GM04504 (cell line): ENCODE measurements around the gene SERINC2.
A peak's percentile ranks its signal among the peaks of the same experiment; 100 is the strongest.
"Not testable (repeated sequence)": the region's sequence is repeated elsewhere in the genome, so short reads cannot be mapped to it uniquely, and the experiment has no call there.

ENCODE experiments used
- DNase-seq: peaks from one replicate; pipeline ENCODE4 v3.0.0-alpha.2; 2012; ENCODE audit warnings: low read depth

SERINC2 gene

DNA sequence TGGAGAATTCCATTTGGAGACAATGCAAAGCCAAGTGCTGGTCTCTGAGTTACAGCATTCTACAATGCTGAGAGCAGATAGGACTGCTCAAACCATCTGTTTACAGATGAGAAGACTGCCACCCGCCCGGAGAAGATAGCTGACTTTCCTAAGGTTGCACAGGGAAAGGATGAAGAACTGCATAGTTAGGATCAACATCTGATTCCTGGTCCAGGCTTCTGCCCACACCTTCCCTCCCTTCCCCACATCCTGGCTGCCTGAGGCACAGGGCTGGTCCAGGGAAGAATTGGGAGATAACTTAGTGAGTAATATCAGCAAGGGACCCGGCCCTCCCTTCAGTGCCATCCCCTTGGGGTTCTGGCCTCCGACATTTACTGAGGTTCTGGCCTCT, 2.0 kb downstream of the SERINC2 start:
- no peak for DNase-seq

DNA sequence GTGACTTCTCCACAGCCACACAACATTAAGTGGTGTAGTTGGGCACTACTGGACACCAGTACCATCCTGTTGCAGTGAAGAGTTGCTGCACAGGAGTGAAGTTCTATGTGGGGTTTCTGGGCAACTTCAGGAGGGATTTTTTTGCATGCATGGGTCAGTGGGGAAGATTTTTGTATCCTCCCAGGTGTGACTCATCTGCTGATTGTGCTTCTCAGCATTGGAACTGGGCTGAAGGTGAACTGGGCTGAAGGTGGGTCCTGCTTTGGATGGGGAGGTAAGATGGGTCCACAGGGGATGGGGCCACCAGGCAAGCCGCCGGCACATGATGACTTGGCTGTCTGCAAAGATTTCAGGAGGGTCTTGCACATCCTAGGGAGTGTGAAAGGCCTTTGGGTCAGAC, 2.6 kb downstream of the SERINC2 start:
- DNase-seq, result no peak

DNA sequence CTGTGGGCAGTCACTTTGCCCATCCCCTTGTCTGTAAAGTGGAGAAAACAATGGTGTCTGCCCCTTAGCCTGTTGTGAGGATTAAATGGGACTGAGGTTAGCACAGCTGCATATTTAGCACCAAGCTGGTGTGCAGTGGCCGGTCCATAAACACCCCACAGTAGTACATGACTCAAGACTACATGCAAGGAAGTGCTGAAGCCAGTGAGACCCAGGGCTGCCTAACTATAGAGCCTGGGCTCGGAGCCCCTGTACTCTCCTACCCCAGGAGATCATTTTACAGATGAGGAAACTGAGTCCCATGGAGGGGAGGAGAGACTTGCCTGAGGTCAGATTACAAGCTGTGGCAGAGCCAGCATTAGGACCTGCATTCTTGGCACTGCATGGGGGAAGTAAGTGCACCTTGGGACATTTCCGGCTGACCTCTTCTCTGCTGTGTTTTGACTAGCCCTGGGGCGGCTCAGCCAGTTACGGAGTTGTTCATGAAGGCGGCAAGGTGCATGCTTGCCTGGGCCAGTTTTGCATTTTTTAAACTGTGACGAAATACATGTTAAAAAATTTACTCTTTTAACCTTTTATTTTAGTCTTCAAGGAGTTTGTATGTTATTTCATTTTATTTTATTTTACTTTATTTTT, 3.2 kb downstream of the SERINC2 start:
- no peak for DNase-seq

DNA sequence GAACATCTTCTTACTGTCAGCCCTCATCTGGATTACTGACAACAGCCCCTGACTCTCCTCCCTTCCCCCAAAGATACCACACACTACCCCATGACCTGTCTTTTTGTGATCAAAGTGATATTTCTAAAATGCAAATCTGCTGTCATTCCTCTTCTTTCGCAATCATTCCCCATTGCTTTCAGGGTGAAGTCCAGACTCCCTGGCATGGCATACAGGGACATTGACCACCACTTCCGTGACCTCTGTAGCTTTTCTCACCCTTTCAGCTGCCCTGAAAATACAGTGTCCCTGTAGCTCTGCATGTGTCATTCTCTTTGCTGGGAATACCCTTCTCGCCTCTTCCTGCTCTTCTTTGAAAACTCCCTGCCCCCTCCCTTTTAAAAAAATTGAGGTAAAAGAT, 4.1 kb downstream of the SERINC2 start:
- DNase-seq, result no peak

DNA sequence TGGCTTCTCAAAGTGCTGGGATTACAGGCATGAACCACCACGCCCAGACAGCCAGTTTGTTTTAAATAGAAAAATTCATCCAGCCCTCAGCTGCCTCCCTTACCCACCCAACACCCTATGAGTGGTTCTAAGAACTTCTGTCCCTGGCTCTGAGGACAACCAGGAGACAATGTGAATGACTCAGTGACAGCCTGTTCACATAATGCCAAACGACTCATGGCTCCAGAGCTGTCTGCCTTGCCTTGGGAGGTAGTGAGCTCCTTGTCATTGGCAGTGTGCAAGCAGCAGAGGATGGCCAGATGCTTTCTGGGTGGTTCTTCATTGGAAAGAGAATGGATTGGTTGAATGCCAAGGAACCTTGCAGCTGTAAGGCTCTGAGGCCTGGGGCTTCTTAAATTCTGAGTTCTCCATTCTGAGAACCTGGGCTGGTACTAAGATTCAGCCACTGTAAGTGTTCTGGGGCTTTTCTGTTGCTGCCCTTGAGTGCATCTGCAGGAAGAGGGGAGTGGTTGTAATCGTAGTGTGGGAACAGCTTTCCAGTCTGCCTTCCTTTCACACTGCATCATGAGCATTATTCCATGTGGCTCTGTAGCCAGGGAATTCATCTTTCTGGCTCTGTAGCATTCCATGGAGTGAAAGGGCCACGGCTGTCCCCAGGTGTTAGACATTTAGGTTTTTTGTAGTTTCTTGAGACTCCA, 5.8 kb downstream of the SERINC2 start:
- no peak for DNase-seq

DNA sequence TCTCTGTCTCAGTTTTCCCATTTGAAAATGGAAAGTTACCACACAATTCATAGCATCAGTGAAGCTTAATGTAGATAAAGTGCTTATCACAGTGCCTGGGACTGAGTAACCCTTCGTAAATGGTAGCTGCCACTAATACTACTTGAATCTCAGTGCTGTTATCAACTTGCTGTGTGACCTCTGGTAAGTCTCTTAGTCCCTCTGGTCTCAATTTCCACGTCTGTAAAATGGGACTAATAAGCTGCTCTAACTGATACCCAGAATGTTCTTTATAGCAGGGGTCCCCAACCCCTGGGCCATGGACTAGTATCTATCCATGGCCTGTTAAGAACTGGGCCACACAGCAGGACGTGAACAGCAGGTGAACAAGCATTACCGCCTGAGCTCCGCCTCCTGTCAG, 7.7 kb downstream of the SERINC2 start:
- DNase-seq, result no peak

DNA sequence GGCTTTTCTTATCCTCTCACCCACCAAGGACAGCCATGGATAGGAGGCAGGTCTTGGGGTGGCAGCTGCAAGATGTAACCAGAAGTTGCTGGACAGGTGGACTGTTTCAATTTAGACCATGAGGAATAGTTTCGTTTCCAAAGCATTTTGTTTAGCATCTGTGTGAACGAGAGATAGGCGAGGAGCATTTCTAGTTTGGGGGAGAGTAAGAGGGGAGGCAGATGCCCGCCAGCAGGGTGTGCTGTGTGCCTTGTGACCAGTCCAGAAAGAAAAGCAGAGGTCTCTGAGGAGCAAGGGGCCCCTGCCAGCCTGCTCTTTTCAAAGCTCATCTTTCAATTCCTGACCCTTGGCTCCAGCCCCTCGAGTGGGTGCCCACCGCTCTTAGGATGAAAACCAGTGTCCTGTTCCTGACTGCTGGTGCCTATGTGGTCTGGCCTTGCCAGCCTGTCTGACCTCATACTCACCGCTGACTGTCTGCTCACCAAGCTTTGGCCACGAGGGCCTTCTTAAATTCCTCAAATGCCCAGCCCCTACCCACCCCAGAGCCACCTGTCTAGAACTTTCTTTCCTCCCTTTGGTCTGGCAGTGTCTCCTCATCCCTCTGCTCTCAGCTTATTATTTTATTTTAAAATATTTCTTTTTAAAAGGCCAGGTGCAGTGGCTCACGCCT, 8.5 kb downstream of the SERINC2 start:
- no peak for DNase-seq

DNA sequence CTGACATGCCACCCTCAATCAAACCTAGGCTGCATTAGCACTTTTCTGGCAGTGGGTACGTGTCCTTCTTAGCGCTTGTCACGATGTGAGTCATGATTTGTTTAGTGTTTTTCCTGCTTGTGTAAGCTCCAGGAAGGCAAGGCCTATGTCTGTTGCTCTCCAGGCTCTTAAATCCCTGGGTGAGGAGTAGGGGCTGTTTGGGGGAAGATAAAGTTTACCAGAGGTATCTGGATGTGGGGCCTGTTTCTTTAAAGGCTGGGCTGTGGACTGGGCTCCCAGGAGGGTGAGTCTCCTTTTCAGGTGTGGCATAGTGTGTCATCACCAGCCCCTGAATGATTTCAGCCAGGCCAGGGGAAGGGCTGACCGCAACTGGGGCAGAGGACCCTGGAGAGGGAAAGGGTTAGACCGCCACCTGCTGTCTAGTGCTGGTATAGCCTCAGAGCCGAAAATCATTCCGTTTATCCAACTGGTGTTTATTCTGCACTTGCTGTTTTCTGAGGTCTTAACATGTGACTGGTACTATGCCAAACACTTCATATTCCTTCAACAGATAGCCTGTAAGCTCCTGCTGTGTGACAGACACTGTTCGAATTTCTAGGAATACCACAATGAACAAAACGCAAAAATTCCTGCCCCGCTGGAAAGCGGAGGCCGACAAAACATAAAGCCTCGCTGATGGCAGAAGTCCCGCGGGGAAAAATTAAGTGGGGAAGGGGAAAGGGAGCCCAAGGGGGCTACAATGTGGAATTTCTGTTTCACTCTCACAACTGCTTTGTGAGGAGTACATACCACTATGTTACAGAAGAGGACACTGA, 9.7 kb downstream of the SERINC2 start:
- peak; percentile 66 for DNase-seq

DNA sequence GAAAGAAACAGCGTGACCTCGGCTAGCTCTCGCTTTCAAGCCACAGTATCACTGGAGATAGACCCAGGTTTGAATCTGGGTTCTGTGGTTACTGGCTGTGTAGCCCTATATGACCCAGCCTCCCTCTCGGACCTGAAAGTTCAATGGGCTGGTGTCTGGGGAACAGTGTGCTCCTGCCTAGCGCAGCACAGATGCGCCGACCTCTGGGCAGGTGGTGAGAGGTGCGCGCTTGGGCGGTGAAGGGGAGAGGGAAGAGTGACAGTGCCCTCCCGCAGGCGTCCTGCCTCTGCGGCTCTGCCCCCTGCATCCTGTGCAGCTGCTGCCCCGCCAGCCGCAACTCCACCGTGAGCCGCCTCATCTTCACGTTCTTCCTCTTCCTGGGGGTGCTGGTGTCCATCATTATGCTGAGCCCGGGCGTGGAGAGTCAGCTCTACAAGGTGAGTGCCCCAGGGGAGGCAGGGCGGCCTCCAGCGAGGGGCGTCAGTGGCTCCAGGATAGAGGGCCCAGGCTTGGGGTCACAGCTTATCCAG, 10.5 kb downstream of the SERINC2 start:
- DNase-seq, result no peak

DNA sequence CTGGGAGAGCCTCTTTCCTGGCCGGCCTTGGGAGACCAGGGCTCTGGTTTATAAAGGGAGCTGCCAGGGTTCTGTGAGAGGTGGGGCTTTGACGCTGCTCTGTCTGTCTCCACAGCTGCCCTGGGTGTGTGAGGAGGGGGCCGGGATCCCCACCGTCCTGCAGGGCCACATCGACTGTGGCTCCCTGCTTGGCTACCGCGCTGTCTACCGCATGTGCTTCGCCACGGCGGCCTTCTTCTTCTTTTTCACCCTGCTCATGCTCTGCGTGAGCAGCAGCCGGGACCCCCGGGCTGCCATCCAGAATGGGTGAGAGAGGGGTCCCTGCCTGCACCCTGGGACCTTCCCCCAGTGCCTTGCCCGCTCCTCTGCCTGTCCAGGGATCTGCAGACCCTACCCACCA, 11.6 kb downstream of the SERINC2 start:
- DNase-seq, result no peak

DNA sequence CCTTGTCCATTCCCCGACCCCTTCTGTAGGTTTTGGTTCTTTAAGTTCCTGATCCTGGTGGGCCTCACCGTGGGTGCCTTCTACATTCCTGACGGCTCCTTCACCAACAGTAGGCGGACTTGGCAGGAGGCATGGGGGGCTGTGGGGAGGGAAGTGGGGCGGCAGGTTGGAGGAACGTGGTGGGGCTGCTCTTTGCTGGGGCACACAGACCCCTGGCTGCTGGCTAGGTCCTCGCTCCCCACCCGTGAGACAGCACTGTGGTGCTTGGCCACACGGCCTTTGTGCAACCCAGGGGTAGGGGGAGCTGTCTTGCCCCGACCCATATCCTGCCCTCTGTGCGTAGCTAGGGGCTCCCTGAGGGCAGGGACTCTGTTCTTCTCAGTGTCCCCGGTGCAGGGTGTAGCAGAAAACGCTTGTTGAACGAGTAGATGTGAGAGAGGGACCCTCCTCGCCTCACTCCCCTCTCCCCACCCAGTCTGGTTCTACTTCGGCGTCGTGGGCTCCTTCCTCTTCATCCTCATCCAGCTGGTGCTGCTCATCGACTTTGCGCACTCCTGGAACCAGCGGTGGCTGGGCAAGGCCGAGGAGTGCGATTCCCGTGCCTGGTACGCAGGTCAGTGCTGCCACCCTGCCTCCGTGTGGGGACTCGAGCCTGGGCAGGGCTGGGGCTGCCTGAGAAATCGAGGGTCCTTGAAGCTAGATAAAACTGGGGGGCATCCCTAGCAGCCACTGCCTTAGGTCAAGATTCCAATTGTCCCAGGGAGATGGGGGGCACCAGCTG, 12.5 kb downstream of the SERINC2 start:
- DNase-seq, result no peak

DNA sequence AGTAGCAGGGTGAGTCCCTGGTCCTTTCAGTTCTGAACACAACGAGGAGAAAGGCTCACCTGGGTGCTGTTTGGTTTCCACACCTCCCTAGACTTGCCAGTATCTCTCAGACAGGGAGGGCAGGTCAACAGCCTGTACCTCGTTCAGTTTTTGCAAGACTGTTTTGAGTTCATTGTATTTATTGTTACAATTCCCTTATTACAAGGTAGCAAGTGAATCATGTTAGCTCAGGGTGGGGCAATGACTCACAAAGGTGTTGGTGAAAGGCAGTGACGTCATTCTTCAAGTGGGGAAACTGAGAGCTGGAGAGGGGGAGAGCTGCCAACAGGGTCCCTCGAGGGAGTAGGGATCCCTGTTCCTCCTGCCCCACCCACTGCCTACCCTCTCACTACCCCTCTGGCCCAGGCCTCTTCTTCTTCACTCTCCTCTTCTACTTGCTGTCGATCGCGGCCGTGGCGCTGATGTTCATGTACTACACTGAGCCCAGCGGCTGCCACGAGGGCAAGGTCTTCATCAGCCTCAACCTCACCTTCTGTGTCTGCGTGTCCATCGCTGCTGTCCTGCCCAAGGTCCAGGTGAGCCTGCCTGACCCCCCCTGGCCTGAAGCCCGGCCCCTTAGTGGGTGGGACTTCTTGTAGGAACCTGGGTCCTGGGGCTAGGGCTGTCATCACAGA, 13.4 kb downstream of the SERINC2 start:
- no peak for DNase-seq

DNA sequence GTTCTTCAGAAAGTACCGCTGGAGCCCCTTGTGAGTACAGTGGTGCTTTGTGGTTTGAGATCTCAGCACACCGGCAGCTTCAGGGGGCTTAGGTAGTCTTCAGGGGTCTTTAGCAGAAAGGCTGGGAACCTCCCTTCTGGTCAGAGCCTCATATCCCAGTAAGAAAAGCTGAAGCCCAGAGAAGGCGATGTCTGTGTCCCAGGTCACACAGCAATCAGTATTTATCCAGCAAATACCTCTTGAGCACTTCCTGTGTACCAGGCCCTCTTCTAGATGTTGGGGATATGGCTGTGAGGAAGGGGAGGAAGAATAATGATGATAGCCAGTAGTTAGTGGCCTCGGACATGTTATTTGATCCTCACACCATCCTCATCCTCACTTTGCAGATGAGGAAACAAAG, 14.3 kb downstream of the SERINC2 start:
- no peak for DNase-seq

DNA sequence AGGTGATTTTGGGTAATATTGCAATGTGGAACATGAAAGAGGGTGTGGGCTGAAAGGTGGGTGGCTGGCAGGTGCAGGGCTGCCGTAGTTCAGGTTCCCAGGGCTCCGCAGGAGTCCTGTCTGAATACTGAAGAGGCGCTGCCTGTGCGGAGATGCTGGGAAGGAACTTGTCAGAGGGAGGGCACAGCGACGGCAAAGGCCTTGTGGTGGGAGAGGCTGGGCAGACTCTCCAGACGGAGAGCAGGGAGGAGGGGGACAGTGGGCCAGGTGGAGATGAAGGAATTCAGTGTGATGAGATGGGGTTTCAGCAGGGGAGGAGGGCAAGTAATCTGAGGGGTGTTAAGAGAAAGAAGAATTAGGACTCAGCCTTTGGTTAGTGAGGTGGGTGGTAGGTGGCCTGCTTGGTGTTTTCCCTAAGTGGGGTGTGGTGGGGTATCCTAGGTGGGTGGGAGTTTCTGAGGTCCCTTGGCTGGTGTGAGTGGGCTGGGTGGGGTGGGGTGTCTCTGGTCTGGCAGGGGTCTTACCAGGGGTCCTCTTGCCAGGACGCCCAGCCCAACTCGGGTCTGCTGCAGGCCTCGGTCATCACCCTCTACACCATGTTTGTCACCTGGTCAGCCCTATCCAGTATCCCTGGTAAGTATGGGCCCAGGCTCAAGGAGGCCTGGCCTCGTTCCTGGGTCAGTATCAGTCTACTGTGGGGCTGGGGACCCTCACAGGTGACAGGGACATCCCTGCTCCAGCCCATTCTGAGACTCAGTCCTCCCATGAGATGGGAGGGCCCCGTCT, 15.6 kb downstream of the SERINC2 start:
- DNase-seq, result no peak

DNA sequence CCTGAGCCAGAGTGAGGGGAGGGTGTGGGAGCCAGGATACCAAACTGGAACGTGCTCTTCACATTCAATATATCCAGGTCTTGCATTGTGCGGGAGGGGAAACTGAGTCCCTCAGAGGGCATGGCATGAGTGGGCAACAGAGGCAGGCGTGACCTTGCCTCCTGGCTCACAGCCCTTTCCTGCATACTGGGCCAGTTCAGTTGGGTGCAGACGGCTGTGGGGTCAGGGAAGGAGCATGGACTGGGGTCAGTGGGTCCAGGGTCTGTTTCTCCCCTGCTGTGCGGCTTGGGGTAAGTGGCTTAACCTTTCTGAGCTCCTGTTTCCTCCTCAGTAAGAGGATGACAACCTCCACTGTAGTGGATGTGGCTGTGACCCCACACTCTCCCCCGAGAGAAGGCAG, 16.6 kb downstream of the SERINC2 start:
- no peak for DNase-seq

DNA sequence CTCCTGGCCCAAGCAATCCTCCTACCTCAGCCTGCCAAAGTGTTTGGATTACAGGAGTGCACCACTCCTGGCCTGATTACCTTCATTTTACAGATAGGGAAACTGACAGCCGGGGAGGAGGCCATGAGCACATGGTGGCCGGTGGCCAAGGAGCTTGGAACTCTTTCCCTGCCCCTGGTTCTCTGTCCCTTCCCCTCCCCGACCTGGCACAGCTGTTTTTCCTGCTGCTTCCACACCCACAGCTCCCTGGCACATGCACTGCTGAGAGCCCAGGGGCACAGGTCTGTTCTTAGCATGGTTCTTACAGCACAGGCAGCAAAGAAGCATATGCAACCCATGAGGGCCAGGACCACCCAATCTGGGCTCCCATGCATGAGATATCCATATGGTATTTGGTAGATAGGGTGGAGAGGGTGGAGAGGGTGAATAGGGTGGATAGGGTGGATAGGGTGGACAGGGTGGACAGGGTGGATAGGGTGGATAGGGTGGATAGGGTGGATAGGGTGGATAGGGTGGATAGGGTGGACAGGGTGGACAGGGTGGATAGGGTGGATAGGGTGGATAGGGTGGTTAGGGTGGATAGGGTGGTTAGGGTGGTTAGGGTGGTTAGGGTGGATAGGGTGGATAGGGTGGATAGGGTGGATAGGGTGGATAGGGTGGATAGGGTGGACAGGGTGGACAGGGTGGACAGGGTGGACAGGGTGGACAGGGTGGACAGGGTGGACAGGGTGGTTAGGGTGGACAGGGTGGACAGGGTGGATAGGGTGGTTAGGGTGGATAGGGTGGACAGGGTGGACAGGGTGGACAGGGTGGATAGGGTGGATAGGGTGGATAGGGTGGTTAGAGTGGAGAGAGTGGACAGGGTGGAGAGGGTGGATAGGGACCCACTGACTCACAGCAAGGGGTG, 18.6 kb downstream of the SERINC2 start:
- DNase-seq, result not testable (repeated sequence)

DNA sequence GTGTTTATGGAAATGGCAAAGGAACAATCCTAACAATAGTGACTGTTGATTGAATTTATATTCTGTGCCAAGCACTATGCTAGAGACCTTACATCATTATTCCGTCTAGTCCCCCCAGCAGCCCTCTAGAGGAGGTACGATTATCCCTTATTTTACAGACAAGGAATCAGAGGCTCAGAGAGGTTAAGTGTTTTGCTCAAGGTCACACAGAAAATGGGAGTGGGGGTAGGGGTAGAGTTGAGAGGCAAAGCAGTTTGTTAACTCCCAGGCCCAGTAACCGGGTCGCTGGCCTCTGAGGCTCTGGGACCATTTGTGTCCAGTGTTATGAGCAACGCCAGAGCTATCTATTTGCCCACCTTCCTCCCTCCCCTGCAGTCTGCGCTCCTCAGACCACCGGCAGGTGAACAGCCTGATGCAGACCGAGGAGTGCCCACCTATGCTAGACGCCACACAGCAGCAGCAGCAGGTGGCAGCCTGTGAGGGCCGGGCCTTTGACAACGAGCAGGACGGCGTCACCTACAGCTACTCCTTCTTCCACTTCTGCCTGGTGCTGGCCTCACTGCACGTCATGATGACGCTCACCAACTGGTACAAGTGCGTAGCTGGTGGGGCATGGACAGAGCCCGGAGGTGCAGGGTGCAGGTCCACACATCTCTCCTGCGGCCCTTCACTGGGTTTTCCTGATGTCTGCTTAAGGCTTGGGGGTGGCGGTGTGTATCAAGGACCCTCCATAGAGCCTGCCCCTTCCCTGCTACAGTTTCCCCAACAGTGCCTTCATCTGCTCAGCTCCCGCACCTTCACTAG, 19.8 kb downstream of the SERINC2 start:
- no peak for DNase-seq

DNA sequence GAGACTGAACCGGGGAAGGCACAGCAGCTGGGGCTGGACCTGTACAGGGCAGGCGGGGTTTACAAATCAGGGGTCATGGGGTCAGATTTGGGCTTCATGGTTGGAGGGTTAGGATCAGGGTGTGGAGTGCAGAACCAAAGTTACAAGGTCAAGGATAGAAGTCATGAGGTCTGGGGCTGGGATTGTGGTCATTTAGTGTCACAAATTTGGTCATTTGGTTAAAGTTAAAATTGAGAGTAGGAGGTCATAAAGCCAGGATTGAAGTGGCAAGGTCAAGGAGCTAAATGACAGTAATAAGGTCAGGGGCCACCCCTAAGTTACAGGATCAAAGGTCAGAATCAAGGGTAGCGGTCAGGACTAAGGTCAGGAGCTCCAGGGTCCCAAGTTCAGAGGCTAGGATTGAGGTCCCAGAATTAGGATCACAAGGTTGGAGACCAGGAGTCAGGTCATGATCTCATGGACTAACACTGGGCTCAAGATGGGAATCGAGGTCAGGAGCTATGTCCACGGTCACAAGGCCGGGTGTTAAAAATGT, 20.4 kb downstream of the SERINC2 start:
- DNase-seq, result no peak
